ENCODE data around the gene IDI2.

Gene IDI2

DNA sequence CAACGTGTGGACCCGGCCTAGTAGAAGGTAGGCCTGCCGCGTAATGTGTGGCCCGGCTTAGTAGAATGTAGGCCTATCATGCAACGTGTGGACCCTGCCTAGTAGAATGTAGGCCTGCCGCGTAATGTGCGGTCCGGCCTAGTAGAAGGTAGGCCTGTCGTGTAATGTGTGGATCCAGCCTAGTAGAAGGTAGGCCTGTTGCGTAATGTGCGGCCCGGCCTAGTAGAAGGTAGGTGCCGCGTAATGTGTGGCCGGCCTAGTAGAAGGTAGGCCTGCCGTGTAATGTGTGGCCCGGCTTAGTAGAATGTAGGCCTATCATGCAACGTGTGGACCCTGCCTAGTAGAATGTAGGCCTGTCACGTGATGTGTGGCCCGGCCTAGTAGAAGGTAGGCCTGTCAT, 49.3 kb downstream of the IDI2 start:
- peaks cover 0 to 14% of the 10 kb centered on the region in 2 donors for H3K27me3 Mint-ChIP-seq
- no peak for DNase-seq
- ATAC-seq (replicated peaks), result no peak

DNA sequence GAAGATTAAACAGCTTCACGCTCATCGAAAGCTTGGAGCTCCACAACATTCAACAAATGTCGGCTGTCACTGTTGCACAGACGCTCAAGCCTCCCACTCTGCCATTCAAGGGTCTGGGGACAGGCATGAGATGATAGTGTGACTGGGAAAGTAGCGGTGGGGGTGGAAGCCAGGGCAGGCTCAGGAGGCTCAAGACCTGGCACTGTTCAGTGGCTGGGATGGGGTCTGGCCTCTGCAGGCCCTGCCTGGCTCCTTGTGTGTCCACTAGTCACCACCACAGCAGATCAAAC, 50.9 kb downstream of the IDI2 start:
- Mint-ChIP-seq H3K4me3 (no peak overlapping the region), H3K36me3 (ENCODE audit: insufficient read depth) (no peaks in the 10 kb centered on the region), H3K9me3 (peaks cover 6 to 10% of the 10 kb centered on the region in 2 donors), H3K27ac (no peak overlapping the region), H3K4me1 (ENCODE audit: low read depth in 2 of 2) (no peaks in the 10 kb centered on the region), H3K27me3 (peaks cover 2 to 19% of the 10 kb centered on the region in 2 donors)
- DNase-seq (no peak), ATAC-seq (replicated peaks) (no peak)

More for the DNA sequence above, 49.3 kb downstream of the IDI2 start:
- peaks cover 10% of the 10 kb centered on the region in 2 donors for H3K9me3 Mint-ChIP-seq
- no peaks in the 10 kb centered on the region for H3K36me3 Mint-ChIP-seq (ENCODE audit: insufficient read depth)
- no peaks in the 10 kb centered on the region for H3K4me1 Mint-ChIP-seq (ENCODE audit: low read depth in 2 of 2)
- H3K27ac Mint-ChIP-seq, result no peak overlapping the region
- H3K4me3 Mint-ChIP-seq, result no peak overlapping the region

DNA sequence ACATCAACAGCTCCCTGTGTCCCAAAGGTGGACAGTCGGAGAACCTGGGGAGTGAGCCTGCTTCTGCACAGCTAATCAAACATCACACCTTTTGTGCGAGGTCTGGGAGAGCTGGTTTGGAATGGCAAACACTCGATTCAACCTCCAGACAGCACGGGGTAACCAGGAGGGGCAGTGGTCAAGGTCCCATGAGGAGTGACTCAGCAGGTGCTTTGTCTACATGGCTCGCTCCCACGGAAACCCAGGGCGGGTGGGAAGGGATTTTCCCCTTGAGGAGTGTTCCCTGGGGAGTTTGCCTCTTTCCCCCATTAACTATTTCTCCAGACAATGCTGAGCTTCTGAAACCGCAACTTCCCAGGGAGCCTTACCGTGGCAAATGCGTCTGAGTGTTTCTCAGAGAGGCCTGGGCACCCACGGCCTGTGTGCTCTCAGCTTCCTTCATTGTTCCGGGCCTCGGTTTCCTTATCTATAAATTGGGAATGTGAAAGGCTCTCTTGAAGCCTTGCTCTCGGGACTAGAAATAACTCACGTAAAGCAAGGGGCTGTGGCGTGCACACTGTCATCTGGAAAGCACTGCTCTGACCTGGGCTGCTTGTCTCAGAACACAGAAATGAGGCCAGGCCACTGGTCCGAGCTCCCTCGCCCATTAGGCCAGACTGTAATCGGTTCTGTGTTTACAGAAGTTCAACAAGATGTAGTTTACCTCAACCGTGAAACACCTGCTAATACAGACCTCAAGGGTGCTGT, 51.4 kb downstream of the IDI2 start:
- DNase-seq (no peak), ATAC-seq (replicated peaks) (no peak)
- peaks cover 8 to 24% of the 10 kb centered on the region in 2 donors for H3K27me3 Mint-ChIP-seq
- no peak overlapping the region for H3K4me3 Mint-ChIP-seq
- no peak overlapping the region for H3K27ac Mint-ChIP-seq
- no peaks in the 10 kb centered on the region for H3K4me1 Mint-ChIP-seq (ENCODE audit: low read depth in 2 of 2)
- H3K36me3 Mint-ChIP-seq (ENCODE audit: insufficient read depth), result no peaks in the 10 kb centered on the region
- H3K9me3 Mint-ChIP-seq, result peaks cover 5 to 7% of the 10 kb centered on the region in 2 donors

DNA sequence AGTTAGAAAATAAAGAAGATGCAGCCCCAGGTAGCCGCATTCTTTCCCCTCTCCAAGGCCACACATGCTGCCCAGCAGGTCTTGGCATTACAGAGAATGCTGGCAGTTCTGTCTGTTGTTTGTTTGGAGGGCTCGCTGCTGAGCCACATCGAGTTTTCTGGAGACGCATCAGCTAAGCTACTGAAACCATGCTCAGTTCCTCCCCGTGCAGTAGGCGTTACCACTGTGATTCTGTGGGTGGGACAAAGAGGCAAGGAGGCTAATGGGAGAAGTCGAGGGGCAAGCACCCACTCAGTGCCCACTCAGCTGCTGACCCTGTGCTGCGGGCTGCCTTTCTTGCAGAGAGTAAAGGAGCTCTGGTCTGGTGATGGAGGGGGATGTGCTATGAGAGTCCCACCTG, 52.9 kb downstream of the IDI2 start:
- Mint-ChIP-seq H3K9me3 (no peaks in the 10 kb centered on the region), H3K36me3 (ENCODE audit: insufficient read depth) (peaks cover 2% of the 10 kb centered on the region), H3K27ac (no peak overlapping the region), H3K4me1 (ENCODE audit: low read depth in 2 of 2) (no peaks in the 10 kb centered on the region), H3K27me3 (peaks cover 18 to 36% of the 10 kb centered on the region in 2 donors), H3K4me3 (no peak overlapping the region)
- ATAC-seq (replicated peaks) (no peak), DNase-seq (no peak)

DNA sequence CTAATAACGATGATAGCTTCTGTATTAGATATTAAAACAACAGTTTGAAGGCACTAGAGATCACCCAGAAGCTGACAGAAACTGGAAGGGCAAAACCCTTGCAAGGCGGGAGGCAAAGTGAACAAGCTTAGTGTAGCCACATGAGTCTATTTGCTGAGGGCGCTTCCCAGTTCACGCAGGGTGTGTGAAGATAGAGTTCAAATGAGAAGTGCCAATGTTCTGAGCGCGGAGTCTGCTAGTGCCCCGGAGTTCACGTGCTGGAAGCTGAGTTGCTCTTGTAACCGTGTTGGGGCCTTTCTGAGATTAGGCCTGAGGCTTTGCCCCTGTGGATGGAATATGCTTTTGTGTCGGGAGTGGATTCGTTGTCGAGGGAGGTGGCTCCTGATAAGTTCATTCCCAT, 54.0 kb downstream of the IDI2 start:
- DNase-seq, result no peak
- H3K27ac Mint-ChIP-seq, result no peak overlapping the region

DNA sequence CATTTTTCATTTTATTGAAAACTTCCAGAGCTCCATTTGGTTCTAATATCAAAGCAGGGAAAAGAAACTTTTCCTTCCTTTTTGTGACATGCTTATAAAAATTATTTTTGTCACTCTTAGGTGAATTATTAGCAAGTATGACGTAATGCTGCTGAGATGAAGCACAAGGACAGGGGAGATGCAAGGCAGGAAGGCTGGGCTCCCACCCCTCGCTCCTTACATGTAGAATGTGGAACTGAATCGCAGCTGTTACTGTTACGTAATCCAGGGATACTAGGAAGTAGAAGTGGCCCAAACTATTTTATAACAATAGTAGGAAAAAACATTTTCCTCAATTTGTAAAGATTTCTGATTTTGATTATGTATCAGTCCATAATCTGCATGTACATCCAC, 54.5 kb downstream of the IDI2 start:
- no peaks in the 10 kb centered on the region for H3K9me3 Mint-ChIP-seq
- H3K4me3 Mint-ChIP-seq, result no peak overlapping the region
- peaks cover 0 to 4% of the 10 kb centered on the region in 2 donors for H3K4me1 Mint-ChIP-seq (ENCODE audit: low read depth in 2 of 2)
- H3K27ac Mint-ChIP-seq, result no peak overlapping the region
- H3K36me3 Mint-ChIP-seq (ENCODE audit: insufficient read depth), result peaks cover 4% of the 10 kb centered on the region
- DNase-seq, result no peak
- peaks cover 27 to 50% of the 10 kb centered on the region in 2 donors for H3K27me3 Mint-ChIP-seq
- no peak for ATAC-seq (replicated peaks)

More for the DNA sequence above, 54.0 kb downstream of the IDI2 start:
- no peak overlapping the region for H3K4me3 Mint-ChIP-seq
- H3K36me3 Mint-ChIP-seq (ENCODE audit: insufficient read depth), result peaks cover 4% of the 10 kb centered on the region
- peaks cover 24 to 45% of the 10 kb centered on the region in 2 donors for H3K27me3 Mint-ChIP-seq
- H3K4me1 Mint-ChIP-seq (ENCODE audit: low read depth in 2 of 2), result peaks cover 0 to 4% of the 10 kb centered on the region in 2 donors
- ATAC-seq (replicated peaks), result no peak
- H3K9me3 Mint-ChIP-seq, result no peaks in the 10 kb centered on the region

DNA sequence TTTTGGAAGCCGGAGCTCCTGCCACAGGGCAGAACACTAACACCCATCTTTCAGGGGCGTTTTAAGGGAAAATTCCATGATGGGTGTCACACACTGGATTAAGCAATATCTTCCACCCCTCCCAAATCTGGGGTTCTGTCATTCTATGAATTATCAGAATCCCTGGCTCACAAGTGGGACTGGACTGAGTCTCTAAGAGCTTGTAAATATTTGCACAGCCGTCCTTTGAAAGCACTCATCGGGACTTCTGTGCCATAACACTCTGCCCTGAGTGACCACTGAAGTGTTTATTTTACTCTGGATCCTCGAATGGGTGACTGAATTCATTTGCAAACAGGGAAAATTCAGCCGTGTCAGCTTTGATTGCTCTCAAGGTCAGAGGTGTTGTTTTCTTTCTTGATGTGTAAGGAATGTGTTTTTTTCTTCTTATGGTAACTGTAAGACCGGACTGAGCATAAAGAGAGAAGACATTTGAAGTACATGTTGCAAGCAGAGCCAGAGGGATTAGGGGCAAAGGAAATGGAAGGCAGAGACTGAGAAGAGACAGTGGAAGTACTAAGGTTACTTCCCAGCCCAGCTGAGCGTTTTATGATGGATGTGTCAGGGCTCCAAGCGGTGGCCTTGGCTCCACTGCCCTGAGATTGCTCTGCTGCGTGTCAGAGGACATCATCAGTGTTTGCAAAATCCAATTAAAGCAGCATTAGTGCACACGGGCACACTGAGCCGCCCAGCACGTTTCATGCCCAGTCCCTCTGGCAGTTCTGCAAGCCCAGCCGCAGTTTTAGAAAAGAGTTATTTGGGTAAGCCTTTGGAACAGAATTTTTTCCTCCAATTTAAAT, 55.1 kb downstream of the IDI2 start:
- DNase-seq (no peak), ATAC-seq (replicated peaks) (no peak)
- H3K36me3 Mint-ChIP-seq (ENCODE audit: insufficient read depth), result peaks cover 4% of the 10 kb centered on the region
- no peak overlapping the region for H3K27ac Mint-ChIP-seq
- H3K4me1 Mint-ChIP-seq (ENCODE audit: low read depth in 2 of 2), result peaks cover 0 to 4% of the 10 kb centered on the region in 2 donors
- no peak overlapping the region for H3K4me3 Mint-ChIP-seq
- peaks cover 33 to 53% of the 10 kb centered on the region in 2 donors for H3K27me3 Mint-ChIP-seq
- no peaks in the 10 kb centered on the region for H3K9me3 Mint-ChIP-seq

DNA sequence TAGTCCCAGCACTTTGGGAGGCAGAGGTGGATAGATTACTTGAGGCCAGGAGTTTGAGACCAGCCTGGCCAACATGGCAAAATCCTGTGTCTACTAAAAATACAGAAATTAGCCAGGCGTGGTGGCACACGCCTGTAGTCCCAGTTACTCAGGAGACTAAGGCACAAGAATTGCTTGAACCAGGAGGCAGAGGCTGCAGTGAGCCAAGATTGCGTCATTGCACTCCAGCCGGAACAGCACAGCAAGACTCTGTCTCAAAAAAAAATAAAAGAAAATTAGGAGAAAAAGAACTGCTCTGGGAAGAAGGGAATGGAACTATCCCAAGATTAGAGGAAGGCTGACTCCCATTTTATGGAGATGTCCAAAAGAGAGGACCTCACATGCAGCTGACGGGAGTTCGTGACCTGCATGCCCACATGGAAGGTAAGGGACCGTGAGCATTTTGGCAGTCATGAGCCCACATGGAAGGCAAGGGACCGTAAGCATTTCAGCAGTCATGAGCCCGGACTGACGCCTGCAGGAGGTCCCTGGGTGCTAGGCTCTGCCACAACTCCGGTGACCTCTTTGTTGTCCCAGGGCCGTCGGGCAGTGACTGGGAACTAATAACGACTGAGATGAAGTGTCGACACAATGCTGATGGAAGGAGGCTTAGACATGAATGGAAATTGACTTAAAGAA, 56.0 kb downstream of the IDI2 start:
- peaks cover 4% of the 10 kb centered on the region for H3K36me3 Mint-ChIP-seq (ENCODE audit: insufficient read depth)
- H3K27me3 Mint-ChIP-seq, result peaks cover 38 to 58% of the 10 kb centered on the region in 2 donors
- ATAC-seq (replicated peaks) (no peak), DNase-seq (no peak)
- no peak overlapping the region for H3K27ac Mint-ChIP-seq
- no peak overlapping the region for H3K4me3 Mint-ChIP-seq
- H3K9me3 Mint-ChIP-seq, result no peaks in the 10 kb centered on the region
- H3K4me1 Mint-ChIP-seq (ENCODE audit: low read depth in 2 of 2), result peaks cover 0 to 4% of the 10 kb centered on the region in 2 donors
